Kidney (tissue), 14 donors: ENCODE results near the gene ELF3. TPM values are rescaled to one million over a fixed set of nuclear protein-coding genes. Genes with fewer than 3 reads are reported as not detected.

ENCODE experiments used
- DNase-seq, 5 donors: peaks; one replicate each; pipeline ENCODE4 v3.0.0-alpha.2; 2013 to 2020
- FAIRE-seq: peaks from 2 replicates; lab custom pipeline; 2012; peaks lifted over from hg19 to GRCh38; lab: Jason Lieb, UNC
- H3K27ac ChIP-seq, 2 donors: one replicate each; pipeline ENCODE4 v1.7.0; 2013; ENCODE audit warnings: low read depth in 2 of 2, low read length in 2 of 2, inconsistent platforms in 1 of 2
- H3K27me3 ChIP-seq: one replicate; pipeline ENCODE4 v1.7.1; 2013; ENCODE audit warnings: low read length, inconsistent platforms; ENCODE audit not compliant: control insufficient read depth, insufficient read depth
- H3K36me3 ChIP-seq, 3 donors: one replicate each; pipeline versions ENCODE4 v1.7.0 to v1.7.1; 2013; ENCODE audit warnings: low read length in 3 of 3, control low read depth in 1 of 3, inconsistent platforms in 1 of 3; ENCODE audit not compliant: insufficient read depth in 3 of 3, control insufficient read depth in 2 of 3
- H3K4me1 ChIP-seq, 3 donors: one replicate each; pipeline versions ENCODE4 v1.7.0 to v1.7.1; 2013; ENCODE audit warnings: low read length in 3 of 3, inconsistent platforms in 1 of 3, low read depth in 1 of 3; ENCODE audit not compliant: control insufficient read depth in 2 of 3, insufficient read depth in 2 of 3
- H3K4me3 ChIP-seq, 3 donors: one replicate each; pipeline versions ENCODE4 v1.7.0 to v1.8.1; 2013; ENCODE audit warnings: low read length in 3 of 3, control low read depth in 1 of 3, inconsistent platforms in 1 of 3
- H3K9ac ChIP-seq, 3 donors: one replicate each; pipeline versions ENCODE4 v1.7.0 to v1.7.1; 2013; ENCODE audit warnings: low read length in 3 of 3, control low read depth in 1 of 3, inconsistent platforms in 1 of 3
- H3K9me3 ChIP-seq, 3 donors: one replicate each; pipeline versions ENCODE4 v1.7.0 to v1.7.1; 2013; ENCODE audit warnings: low read length in 3 of 3, control low read depth in 1 of 3, inconsistent platforms in 1 of 3; ENCODE audit not compliant: control insufficient read depth in 2 of 3, insufficient read depth in 1 of 3
- CTCF ChIP-seq: IDR thresholded peaks from 3 replicates; pipeline ENCODE4 v1.5.1; 2012; ENCODE audit warnings: mild to moderate bottlenecking, moderate library complexity, borderline replicate concordance; ENCODE audit not compliant: insufficient read depth; ENCODE audit errors: extremely low read depth
- intact Hi-C: fragments of 100-400 bp; cut with DNase I; formaldehyde crosslinking; loops from one replicate; pipeline ENCODE4 v1.11.1; 2022
- polyA plus RNA-seq: library from polyadenylated mRNA; stranded (reverse); fragments of 350-450 nt; fragmentation: Illumina TruSeq; extraction: RNeasy Lipid Tissue Mini Kit (QIAGEN cat#74804); gene quantifications from one replicate; pipeline ENCODE4 v1.2.3, GENCODE V29; 2014; ENCODE audit warnings: low read depth, low replicate concordance; ENCODE audit not compliant: insufficient read depth
- total RNA-seq: library from RNA; stranded (reverse); fragmentation: NEBNext Ultra II Directional; extraction: Animal tissue kit (Norgen Biotek cat#: 25700); gene quantifications from one replicate; pipeline ENCODE4 v1.2.1, GENCODE V29; 2021
- donor health status: control.
- donor health status: control.
- donor health status: control.
- donor health status: control.
- donor health status: control.
- donor health status: DM: yes; HTN: yes; CAD: no.
- donor health status: Normal renal cell carcinoma (clear cell type).

ELF3 gene
- total and polyA plus RNA-seq, 2 donors from 2014 or later = 81.8 to 400 TPM

DNA sequence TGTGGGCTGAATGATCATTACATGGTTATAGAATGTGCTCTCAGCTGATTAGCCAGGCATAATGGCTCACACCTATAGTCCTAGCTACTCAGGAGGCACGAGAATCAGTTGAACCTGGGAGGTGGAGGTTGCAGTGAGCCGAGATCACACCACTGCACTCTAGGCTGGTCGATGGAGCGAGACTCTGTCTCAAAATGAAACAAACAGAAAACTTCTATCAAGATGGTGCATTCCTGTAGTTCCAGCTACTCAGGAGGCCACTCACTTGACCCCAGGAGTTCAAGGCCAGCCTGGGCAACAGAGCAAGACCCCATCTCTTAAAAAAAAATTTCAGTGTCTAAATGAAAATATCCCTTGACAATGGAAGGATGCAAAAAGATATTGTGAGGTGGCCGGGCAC, 44.2 kb upstream of the ELF3 start:
- Histone ChIP-seq H3K36me3 (peaks cover 10 to 58% (median 30%) of the 10 kb centered on the region in 3 donors), H3K27ac (no peak overlapping the region), H3K9ac (no peak overlapping the region), H3K4me1 (no peaks in the 10 kb centered on the region), H3K4me3 (no peak overlapping the region), H3K9me3 (no peaks in the 10 kb centered on the region), H3K27me3 (no peaks in the 10 kb centered on the region)
- DNase-seq = no peak
- intact Hi-C loops = loop anchor here (5.0 kb wide), 1 partner anchor 74 kb away; no protein-coding TSS in a partner anchor
- no peak for FAIRE-seq
- no peak for TF ChIP-seq CTCF

GRCh38 chr1:201968202-201968925, 42.0 kb upstream of the ELF3 start:
- Histone ChIP-seq H3K27ac (no peak overlapping the region), H3K4me3 (no peak overlapping the region), H3K9me3 (no peaks in the 10 kb centered on the region), H3K36me3 (peaks cover 10 to 47% (median 25%) of the 10 kb centered on the region in 3 donors), H3K27me3 (no peaks in the 10 kb centered on the region), H3K9ac (no peak overlapping the region), H3K4me1 (no peaks in the 10 kb centered on the region)
- TF ChIP-seq CTCF = no peak
- FAIRE-seq = no peak
- DNase-seq = no peak
- intact Hi-C loops = loop anchor here (5.0 kb wide), 1 partner anchor 76 kb away; no protein-coding TSS in a partner anchor

GRCh38 chr1:201970334-201971159, 39.8 kb upstream of the ELF3 start:
- no peak overlapping the region for H3K9ac ChIP-seq
- H3K9me3 ChIP-seq = no peaks in the 10 kb centered on the region
- intact Hi-C loops = no loop called here

More at GRCh38 chr1:201970334-201971159, 39.8 kb upstream of the ELF3 start:
- Histone ChIP-seq H3K36me3 (peaks cover 5 to 32% (median 18%) of the 10 kb centered on the region in 3 donors), H3K4me1 (no peaks in the 10 kb centered on the region), H3K27ac (no peak overlapping the region), H3K27me3 (no peaks in the 10 kb centered on the region), H3K4me3 (no peak overlapping the region)
- TF ChIP-seq CTCF = no peak
- DNase-seq = no peak
- FAIRE-seq = no peak
